Sigmoid colon (tissue), 7 donors: ENCODE measurements around the gene ANKHD1. TPM values are rescaled to one million over a fixed set of nuclear protein-coding genes. Genes with fewer than 3 reads are reported as not detected.

Experiments used
- DNase-seq: peaks from one replicate; pipeline ENCODE4 v3.0.0-alpha.2; 2019
- H3K27ac ChIP-seq, 4 donors: fragments of 200-600 bp; sonication (generic); one replicate each; pipeline ENCODE4 v1.5.1; 2016 to 2019; ENCODE audit warnings: mild to moderate bottlenecking in 1 of 4
- H3K27me3 ChIP-seq, 3 donors: fragments of 200-600 bp; sonication (generic); one replicate each; pipeline ENCODE4 v1.5.1; 2019; ENCODE audit warnings: mild to moderate bottlenecking in 1 of 3
- H3K36me3 ChIP-seq, 4 donors: fragments of 200-600 bp; sonication (generic); one replicate each; pipeline ENCODE4 v1.5.1; 2016 to 2019
- H3K4me1 ChIP-seq, 4 donors: fragments of 200-600 bp; sonication (generic); one replicate each; pipeline ENCODE4 v1.5.1; 2017 to 2019
- H3K4me3 ChIP-seq, 4 donors: fragments of 200-600 bp; sonication (generic); one replicate each; pipeline ENCODE4 v1.5.1; 2017 to 2019; ENCODE audit warnings: mild to moderate bottlenecking in 2 of 4, moderate library complexity in 1 of 4
- H3K9me3 ChIP-seq, 4 donors: fragments of 200-600 bp in 3 of 4; sonication (generic) in 3 of 4; one replicate each; pipeline versions ENCODE4 v1.5.1 to v1.6.1; 2013 to 2019
- CTCF ChIP-seq, 4 experiments: fragments of 450-650 bp in 3 of 4; fragments of 200-600 bp in 1 of 4; IDR thresholded peaks; one replicate each; pipeline ENCODE4 v1.5.1; 2016 to 2019; ENCODE audit warnings: antibody characterized with exemption in 4 of 4, mild to moderate bottlenecking in 3 of 4, moderate library complexity in 2 of 4
- EP300 ChIP-seq, 4 donors: sonication (generic); formaldehyde crosslinking; IDR thresholded peaks; one replicate each; pipeline ENCODE4 v1.6.1; 2017; ENCODE audit warnings: antibody characterized with exemption in 4 of 4
- POLR2A ChIP-seq, 2 donors: fragments of 450-650 bp; IDR thresholded peaks; one replicate each; pipeline ENCODE4 v1.6.1; 2016; ENCODE audit warnings: antibody characterized with exemption in 2 of 2, mild to moderate bottlenecking in 2 of 2, moderate library complexity in 2 of 2
- POLR2AphosphoS5 ChIP-seq, 4 donors: sonication (generic); formaldehyde crosslinking; IDR thresholded peaks; one replicate each; pipeline ENCODE4 v1.6.1; 2017; ENCODE audit warnings: antibody characterized with exemption in 4 of 4
- WGBS, 2 donors: extraction: QIAGEN DNeasy Blood & Tissue Kit; methylation state at CpG; one replicate each; pipeline ENCODE4 v1.1.7; 2013; 5-methylcytosine and 5-hydroxymethylcytosine counted together
- intact Hi-C: fragments of 100-400 bp; cut with DNase I; formaldehyde crosslinking; loops from one replicate; pipeline ENCODE4 v1.15.1; 2023
- polyA plus RNA-seq, 3 donors: library from polyadenylated mRNA; stranded (reverse); fragments of 200-250 nt; gene quantifications; one replicate each; pipeline ENCODE4 v1.2.3, GENCODE V29; 2013
- total RNA-seq, 4 donors: library from RNA; depleted of rRNA; stranded (reverse); fragments of >200 nt; gene quantifications; one replicate each; pipeline ENCODE4 v1.1.0, GENCODE V29; 2016
- donor health status: healthy with polysubstance abuse.
- donor health status: Bipolar disorder and iron deficiency.
- donor health status: healthy.

The ANKHD1 gene
- total and polyA plus RNA-seq, 7 donors, result 25.8 to 109 (median 93.5) TPM

GRCh38 chr5:140566665-140567064, 165.0 kb downstream of the ANKHD1 start:
- H3K36me3 ChIP-seq, result peaks cover 5 to 36% (median 18%) of the 10 kb centered on the region in 4 donors
- H3K4me1 ChIP-seq, result peaks cover 0 to 67% (median 51%) of the 10 kb centered on the region in 4 donors
- TF ChIP-seq EP300 (IDR thresholded peaks at IDR 0.05) (no peak), POLR2AphosphoS5 (IDR thresholded peaks at IDR 0.05) (no peak), CTCF (IDR thresholded peaks at IDR 0.05) (no peak), POLR2A (IDR thresholded peaks at IDR 0.05) (no peak)
- no peak overlapping the region for H3K4me3 ChIP-seq
- H3K27me3 ChIP-seq, result no peaks in the 10 kb centered on the region
- no peak for DNase-seq
- WGBS, 2 donors, result 92 to 97% methylated on average over 5 of the region's 5 CpGs
- intact Hi-C loops, result no loop called here
- H3K9me3 ChIP-seq, result no peaks in the 10 kb centered on the region
- H3K27ac ChIP-seq, result no peak overlapping the region

GRCh38 chr5:140567136-140567818, 165.6 kb downstream of the ANKHD1 start:
- H3K4me1 ChIP-seq, result peaks cover 0 to 63% (median 47%) of the 10 kb centered on the region in 4 donors

GRCh38 chr5:140567871-140568270, 166.2 kb downstream of the ANKHD1 start:
- Histone ChIP-seq H3K4me1 (peaks cover 0 to 57% (median 42%) of the 10 kb centered on the region in 4 donors), H3K9me3 (no peaks in the 10 kb centered on the region), H3K27ac (no peak overlapping the region), H3K27me3 (no peaks in the 10 kb centered on the region), H3K36me3 (peaks cover 5 to 30% (median 18%) of the 10 kb centered on the region in 4 donors), H3K4me3 (no peak overlapping the region)
- WGBS, 2 donors, result 96 to 98% methylated on average over 13 of the region's 13 CpGs
- intact Hi-C loops, result no loop called here
- no peak for TF ChIP-seq POLR2A (IDR thresholded peaks at IDR 0.05)
- no peak for TF ChIP-seq EP300 (IDR thresholded peaks at IDR 0.05)
- TF ChIP-seq CTCF (IDR thresholded peaks at IDR 0.05), result no peak
- TF ChIP-seq POLR2AphosphoS5 (IDR thresholded peaks at IDR 0.05), result no peak
- peak; percentile 58 for DNase-seq

More at GRCh38 chr5:140567136-140567818, 165.6 kb downstream of the ANKHD1 start:
- no peak for DNase-seq
- TF ChIP-seq EP300 (IDR thresholded peaks at IDR 0.05), result no peak
- TF ChIP-seq CTCF (IDR thresholded peaks at IDR 0.05), result no peak
- TF ChIP-seq POLR2A (IDR thresholded peaks at IDR 0.05), result no peak
- TF ChIP-seq POLR2AphosphoS5 (IDR thresholded peaks at IDR 0.05), result no peak
- Histone ChIP-seq H3K4me3 (no peak overlapping the region), H3K27ac (peak overlapping the region in 1 of 4 donors; percentile 6), H3K9me3 (no peaks in the 10 kb centered on the region), H3K36me3 (peaks cover 5 to 30% (median 18%) of the 10 kb centered on the region in 4 donors), H3K27me3 (no peaks in the 10 kb centered on the region)
- WGBS, 2 donors, result 91 to 93% methylated on average over 22 of the region's 22 CpGs
- intact Hi-C loops, result no loop called here

- H3K27ac ChIP-seq, result peak overlapping the region; percentile 44 to 65 (median 55)
- H3K27me3 ChIP-seq, result no peaks in the 10 kb centered on the region
- peaks cover 0 to 50% (median 35%) of the 10 kb centered on the region in 4 donors for H3K4me1 ChIP-seq
- TF ChIP-seq EP300 (IDR thresholded peaks at IDR 0.05) (no peak), CTCF (IDR thresholded peaks at IDR 0.05) (no peak)
- WGBS, 2 donors, result 75 to 98% methylated on average over 2 of the region's 2 CpGs
- intact Hi-C loops, result no loop called here
- peaks cover 5 to 30% (median 18%) of the 10 kb centered on the region in 4 donors for H3K36me3 ChIP-seq
- no peak overlapping the region for H3K4me3 ChIP-seq
- no peaks in the 10 kb centered on the region for H3K9me3 ChIP-seq
- peak; percentile 51 for DNase-seq
Measured at GRCh38 chr5:140568443-140569063, 166.9 kb downstream of the ANKHD1 start.
